Measurements from ENCODE around the gene KLRF1. TPM values are rescaled to one million over a fixed set of nuclear protein-coding genes. Genes with fewer than 3 reads are reported as not detected.
"Not testable (repeated sequence)": the region's sequence is repeated elsewhere in the genome, so short reads cannot be mapped to it uniquely, and the experiment has no call there.

KLRF1 gene
- total RNA-seq, 4 donors from 2014 or later: not detected

- DNase-seq: no peak
- no peaks in the 10 kb centered on the region for H3K9me3 ChIP-seq
- no peaks in the 10 kb centered on the region for H3K27me3 ChIP-seq
- peak overlapping the region; percentile 52 to 60 (median 56) for H3K4me3 ChIP-seq
- no peak for TF ChIP-seq CTCF (IDR thresholded peaks at IDR 0.05 in 4 of 5, conservative IDR thresholded peaks at IDR 0.05 in 1 of 5)
- TF ChIP-seq POLR2A (IDR thresholded peaks at IDR 0.05): peak in 1 of 2 donors; percentile 18
- intact Hi-C loops (cut with DNase I; ENCODE audit: low total_unique reads): no loop called here
- peak overlapping the region; percentile 79 to 88 (median 83) for H3K27ac ChIP-seq
- peaks cover 10 to 12% of the 10 kb centered on the region in 2 donors for H3K4me1 ChIP-seq
- in situ Hi-C loops (cut with MboI; ENCODE audit: low sequenced_read_pairs in 4 of 4): no loop called here
- no peaks in the 10 kb centered on the region for H3K36me3 ChIP-seq
- no peak for ATAC-seq
Measured at GRCh38 chr12:9868951-9869306, 41.6 kb downstream of the KLRF1 start.

- intact Hi-C loops (cut with DNase I; ENCODE audit: low total_unique reads) (no loop called here), in situ Hi-C loops (cut with MboI; ENCODE audit: low sequenced_read_pairs in 4 of 4) (no loop called here)
- H3K36me3 ChIP-seq: no peaks in the 10 kb centered on the region
- DNase-seq: no peak
- TF ChIP-seq CTCF (IDR thresholded peaks at IDR 0.05 in 4 of 5, conservative IDR thresholded peaks at IDR 0.05 in 1 of 5) (no peak), POLR2A (IDR thresholded peaks at IDR 0.05) (peak; percentile 10 to 58)
- H3K27ac ChIP-seq: peak within 1 kb of the TSS; percentile 79 to 88 (median 83)
- peak within 1 kb of the TSS; percentile 52 to 60 (median 56) for H3K4me3 ChIP-seq
- no peaks in the 10 kb centered on the region for H3K9me3 ChIP-seq
- H3K27me3 ChIP-seq: no peaks in the 10 kb centered on the region
- ATAC-seq: peak; percentile 77 to 84
- peaks cover 10 to 12% of the 10 kb centered on the region in 2 donors for H3K4me1 ChIP-seq
Measured at GRCh38 chr12:9869307-9870161, 42.3 kb downstream of the KLRF1 start, which contains the start of gene CLEC2B. TSS of gene CLEC2B (minus strand) at chr12:9869354.

- no peak for DNase-seq
- no peaks in the 10 kb centered on the region for H3K27me3 ChIP-seq
- in situ Hi-C loops (cut with MboI; ENCODE audit: low sequenced_read_pairs in 4 of 4): no loop called here
- no peaks in the 10 kb centered on the region for H3K9me3 ChIP-seq
- intact Hi-C loops (cut with DNase I; ENCODE audit: low total_unique reads): no loop called here
- no peak for TF ChIP-seq CTCF (IDR thresholded peaks at IDR 0.05 in 4 of 5, conservative IDR thresholded peaks at IDR 0.05 in 1 of 5)
- TF ChIP-seq POLR2A (IDR thresholded peaks at IDR 0.05): no peak
- H3K27ac ChIP-seq: peak overlapping the region; percentile 79 to 88 (median 83)
- ATAC-seq: no peak
- no peaks in the 10 kb centered on the region for H3K36me3 ChIP-seq
- H3K4me3 ChIP-seq: peak overlapping the region; percentile 52 to 60 (median 56)
- H3K4me1 ChIP-seq: peaks cover 9 to 12% of the 10 kb centered on the region in 2 donors
Measured at GRCh38 chr12:9870286-9870866, 43.1 kb downstream of the KLRF1 start.

GRCh38 chr12:9872162-9872561 is 44.9 kb downstream of the KLRF1 start:
- no peaks in the 10 kb centered on the region for H3K36me3 ChIP-seq
- intact Hi-C loops (cut with DNase I; ENCODE audit: low total_unique reads) (no loop called here), in situ Hi-C loops (cut with MboI; ENCODE audit: low sequenced_read_pairs in 4 of 4) (no loop called here)
- TF ChIP-seq POLR2A (IDR thresholded peaks at IDR 0.05): no peak
- H3K9me3 ChIP-seq: no peaks in the 10 kb centered on the region
- no peaks in the 10 kb centered on the region for H3K27me3 ChIP-seq
- DNase-seq (no peak), ATAC-seq (no peak)
- H3K4me3 ChIP-seq: no peak overlapping the region
- H3K4me1 ChIP-seq: peaks cover 7 to 12% of the 10 kb centered on the region in 2 donors
- H3K27ac ChIP-seq: peak overlapping the region in 3 of 4 donors; percentile 18 to 81 (median 39)

- Histone ChIP-seq H3K27ac (peak overlapping the region in 3 of 4 donors; percentile 5 to 81 (median 18)), H3K4me3 (no peak overlapping the region), H3K4me1 (peaks cover 7 to 12% of the 10 kb centered on the region in 2 donors), H3K36me3 (no peaks in the 10 kb centered on the region), H3K9me3 (no peaks in the 10 kb centered on the region), H3K27me3 (no peaks in the 10 kb centered on the region)
- in situ Hi-C loops (cut with MboI; ENCODE audit: low sequenced_read_pairs in 4 of 4) (no loop called here), intact Hi-C loops (cut with DNase I; ENCODE audit: low total_unique reads) (no loop called here)
- DNase-seq (no peak), ATAC-seq (no peak)
- TF ChIP-seq POLR2A (IDR thresholded peaks at IDR 0.05): no peak
- no peak for TF ChIP-seq CTCF (IDR thresholded peaks at IDR 0.05 in 4 of 5, conservative IDR thresholded peaks at IDR 0.05 in 1 of 5)
Measured at GRCh38 chr12:9872742-9873141, 45.5 kb downstream of the KLRF1 start.

- intact Hi-C loops (cut with DNase I; ENCODE audit: low total_unique reads); H3K9me3 ChIP-seq; H3K27ac ChIP-seq; H3K27me3 ChIP-seq; ATAC-seq; H3K4me1 ChIP-seq; H3K4me3 ChIP-seq; in situ Hi-C loops (cut with MboI; ENCODE audit: low sequenced_read_pairs in 4 of 4); DNase-seq; H3K36me3 ChIP-seq: not testable (repeated sequence)
Measured at GRCh38 chr12:9876120-9876519, 48.8 kb downstream of the KLRF1 start.
